HG03520 (cell line): ENCODE results near the gene HCFC1.

ENCODE experiments used
- ATAC-seq: cut with Tn5 transposase; IDR thresholded peaks from one replicate; pipeline ENCODE4 v1.9.1; 2021; ENCODE audit warnings: mild to moderate bottlenecking, moderate library complexity; ENCODE audit not compliant: unreplicated experiment

The HCFC1 gene

GRCh38 chrX:153925739-153926551 lies 45.7 kb downstream of the HCFC1 start, which contains the start of gene ARHGAP4:
TSS of gene ARHGAP4 (minus strand) at chrX:153926264. CDS start at chrX:153926202, 62 bp downstream.
- ATAC-seq: no peak

- ATAC-seq: no peak
Measured at GRCh38 chrX:153925387-153925738, 46.3 kb downstream of the HCFC1 start.

- no peak for ATAC-seq
Measured at GRCh38 chrX:153924149-153924861, 47.3 kb downstream of the HCFC1 start.

- no peak for ATAC-seq
Measured at GRCh38 chrX:153922932-153923857, 48.4 kb downstream of the HCFC1 start.

- no peak for ATAC-seq
Measured at GRCh38 chrX:153921511-153922446, 49.8 kb downstream of the HCFC1 start.

GRCh38 chrX:153921070-153921469 lies 50.5 kb downstream of the HCFC1 start:
- no peak for ATAC-seq

- no peak for ATAC-seq
Measured at GRCh38 chrX:153920546-153920945, 51.1 kb downstream of the HCFC1 start.

- no peak for ATAC-seq
Measured at GRCh38 chrX:153919281-153919680, 52.3 kb downstream of the HCFC1 start.

- no peak for ATAC-seq
Measured at GRCh38 chrX:153917869-153918268, 53.7 kb downstream of the HCFC1 start.

- ATAC-seq: no peak
Measured at GRCh38 chrX:153913701-153914100, 57.9 kb downstream of the HCFC1 start.

GRCh38 chrX:153913211-153913610 lies 58.4 kb downstream of the HCFC1 start:
- ATAC-seq: no peak

GRCh38 chrX:153911798-153912197 lies 59.8 kb downstream of the HCFC1 start:
- no peak for ATAC-seq

GRCh38 chrX:153910446-153910845 lies 61.2 kb downstream of the HCFC1 start:
- no peak for ATAC-seq

GRCh38 chrX:153909980-153910360 lies 61.6 kb downstream of the HCFC1 start:
- ATAC-seq: no peak

- no peak for ATAC-seq
Measured at GRCh38 chrX:153909024-153909979, 62.3 kb downstream of the HCFC1 start.

GRCh38 chrX:153908219-153908860 lies 63.3 kb downstream of the HCFC1 start:
- no peak for ATAC-seq

- ATAC-seq: no peak
Measured at GRCh38 chrX:153907456-153907855, 64.2 kb downstream of the HCFC1 start.

- ATAC-seq: no peak
Measured at GRCh38 chrX:153906126-153906917, 65.3 kb downstream of the HCFC1 start.
